HG03025 (cell line): ENCODE measurements around the gene CHIA.
"Not testable (repeated sequence)": the region's sequence is repeated elsewhere in the genome, so short reads cannot be mapped to it uniquely, and the experiment has no call there.

Source experiments
- ATAC-seq: cut with Tn5 transposase; IDR thresholded peaks from one replicate; pipeline ENCODE4 v1.9.1; 2021; ENCODE audit warnings: mild to moderate bottlenecking, moderate library complexity; ENCODE audit not compliant: unreplicated experiment, low FRiP score

Gene CHIA

GRCh38 chr1:111283838-111284237 is 6.8 kb upstream of the CHIA start:
- ATAC-seq = no peak

GRCh38 chr1:111285879-111286278 is 4.8 kb upstream of the CHIA start:
- ATAC-seq = no peak

- no peak for ATAC-seq
Measured at GRCh38 chr1:111286912-111287311, 3.7 kb upstream of the CHIA start.

- ATAC-seq = no peak
Measured at GRCh38 chr1:111289371-111289770, 1.3 kb upstream of the CHIA start.

- no peak for ATAC-seq
Measured at GRCh38 chr1:111290104-111290503, 547 bp upstream of the CHIA start.

- no peak for ATAC-seq
Measured at GRCh38 chr1:111294390-111294789, 3.7 kb downstream of the CHIA start.

GRCh38 chr1:111302374-111302773 is 11.7 kb downstream of the CHIA start:
- no peak for ATAC-seq

GRCh38 chr1:111309690-111310089 is 19.0 kb downstream of the CHIA start:
- no peak for ATAC-seq

GRCh38 chr1:111318523-111318922 is 27.9 kb downstream of the CHIA start:
- ATAC-seq = no peak

GRCh38 chr1:111320066-111320879 is 29.6 kb downstream of the CHIA start:
- ATAC-seq = no peak

GRCh38 chr1:111323231-111323630 is 32.6 kb downstream of the CHIA start:
- ATAC-seq = no peak

- no peak for ATAC-seq
Measured at GRCh38 chr1:111332190-111332589, 41.5 kb downstream of the CHIA start.

- no peak for ATAC-seq
Measured at GRCh38 chr1:111334169-111334568, 43.5 kb downstream of the CHIA start.

GRCh38 chr1:111335214-111335877 is 44.7 kb downstream of the CHIA start:
- ATAC-seq = not testable (repeated sequence)

- ATAC-seq = not testable (repeated sequence)
Measured at GRCh38 chr1:111338849-111339248, 48.2 kb downstream of the CHIA start.

- ATAC-seq = peak; percentile 77
Measured at GRCh38 chr1:111346089-111346885, 55.6 kb downstream of the CHIA start.

GRCh38 chr1:111347026-111347425 is 56.4 kb downstream of the CHIA start:
- no peak for ATAC-seq

- no peak for ATAC-seq
Measured at GRCh38 chr1:111351700-111352099, 61.0 kb downstream of the CHIA start.

GRCh38 chr1:111354584-111354983 is 63.9 kb downstream of the CHIA start:
- no peak for ATAC-seq

GRCh38 chr1:111358964-111359363 is 68.3 kb downstream of the CHIA start:
- no peak for ATAC-seq

- no peak for ATAC-seq
Measured at GRCh38 chr1:111359376-111359775, 68.7 kb downstream of the CHIA start.
